Measurements from ENCODE around the gene NR2C2.

NR2C2 gene

GRCh38 chr3:14980689-14981088 lies 33.3 kb downstream of the NR2C2 start:
- H3K4me3 ChIP-seq (ENCODE audit: low read depth, low read length) = no peak overlapping the region
- peak; percentile 52 for DNase-seq (ENCODE audit: low read depth)
- TF ChIP-seq MYC (IDR thresholded peaks at IDR 0.05; ENCODE audit: low read depth, low read length) = 0 out of 2 replicates have a peak, but pooled peaks have one; percentile 15
- TF ChIP-seq POLR2A (IDR thresholded peaks at IDR 0.05; ENCODE audit: extremely low read depth, insufficient read length) = no peak

GRCh38 chr3:14984581-14985113 lies 37.3 kb downstream of the NR2C2 start:
- TF ChIP-seq, protein P1, sequence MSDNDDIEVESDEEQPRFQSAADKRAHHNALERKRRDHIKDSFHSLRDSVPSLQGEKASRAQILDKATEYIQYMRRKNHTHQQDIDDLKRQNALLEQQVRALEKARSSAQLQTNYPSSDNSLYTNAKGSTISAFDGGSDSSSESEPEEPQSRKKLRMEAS (IDR thresholded peaks at IDR 0.05; ENCODE audit: low read depth, low read length) = no peak
- TF ChIP-seq MYC (IDR thresholded peaks at IDR 0.05; ENCODE audit: low read depth, low read length) = no peak
- TF ChIP-seq, protein P2, sequence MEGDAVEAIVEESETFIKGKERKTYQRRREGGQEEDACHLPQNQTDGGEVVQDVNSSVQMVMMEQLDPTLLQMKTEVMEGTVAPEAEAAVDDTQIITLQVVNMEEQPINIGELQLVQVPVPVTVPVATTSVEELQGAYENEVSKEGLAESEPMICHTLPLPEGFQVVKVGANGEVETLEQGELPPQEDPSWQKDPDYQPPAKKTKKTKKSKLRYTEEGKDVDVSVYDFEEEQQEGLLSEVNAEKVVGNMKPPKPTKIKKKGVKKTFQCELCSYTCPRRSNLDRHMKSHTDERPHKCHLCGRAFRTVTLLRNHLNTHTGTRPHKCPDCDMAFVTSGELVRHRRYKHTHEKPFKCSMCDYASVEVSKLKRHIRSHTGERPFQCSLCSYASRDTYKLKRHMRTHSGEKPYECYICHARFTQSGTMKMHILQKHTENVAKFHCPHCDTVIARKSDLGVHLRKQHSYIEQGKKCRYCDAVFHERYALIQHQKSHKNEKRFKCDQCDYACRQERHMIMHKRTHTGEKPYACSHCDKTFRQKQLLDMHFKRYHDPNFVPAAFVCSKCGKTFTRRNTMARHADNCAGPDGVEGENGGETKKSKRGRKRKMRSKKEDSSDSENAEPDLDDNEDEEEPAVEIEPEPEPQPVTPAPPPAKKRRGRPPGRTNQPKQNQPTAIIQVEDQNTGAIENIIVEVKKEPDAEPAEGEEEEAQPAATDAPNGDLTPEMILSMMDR (IDR thresholded peaks at IDR 0.05; ENCODE audit: low read depth, low read length) = no peak
- TF ChIP-seq POLR2A (IDR thresholded peaks at IDR 0.05; ENCODE audit: extremely low read depth, insufficient read length) = no peak
- H3K4me3 ChIP-seq (ENCODE audit: low read depth, low read length) = no peak overlapping the region
- no peak for DNase-seq (ENCODE audit: low read depth)

GRCh38 chr3:14988988-14989394 lies 41.6 kb downstream of the NR2C2 start:
- TF ChIP-seq POLR2A (IDR thresholded peaks at IDR 0.05; ENCODE audit: extremely low read depth, insufficient read length) = no peak
- TF ChIP-seq, protein P1 (IDR thresholded peaks at IDR 0.05; ENCODE audit: low read depth, low read length) = no peak
- TF ChIP-seq, protein P2 (IDR thresholded peaks at IDR 0.05; ENCODE audit: low read depth, low read length) = no peak
- no peak for TF ChIP-seq MYC (IDR thresholded peaks at IDR 0.05; ENCODE audit: low read depth, low read length)
- H3K4me3 ChIP-seq (ENCODE audit: low read depth, low read length) = no peak overlapping the region
- DNase-seq (ENCODE audit: low read depth) = peak; percentile 35

GRCh38 chr3:14989943-14990779 lies 42.8 kb downstream of the NR2C2 start:
- H3K4me3 ChIP-seq (ENCODE audit: low read depth, low read length) = no peak overlapping the region
- no peak for DNase-seq (ENCODE audit: low read depth)

DNA sequence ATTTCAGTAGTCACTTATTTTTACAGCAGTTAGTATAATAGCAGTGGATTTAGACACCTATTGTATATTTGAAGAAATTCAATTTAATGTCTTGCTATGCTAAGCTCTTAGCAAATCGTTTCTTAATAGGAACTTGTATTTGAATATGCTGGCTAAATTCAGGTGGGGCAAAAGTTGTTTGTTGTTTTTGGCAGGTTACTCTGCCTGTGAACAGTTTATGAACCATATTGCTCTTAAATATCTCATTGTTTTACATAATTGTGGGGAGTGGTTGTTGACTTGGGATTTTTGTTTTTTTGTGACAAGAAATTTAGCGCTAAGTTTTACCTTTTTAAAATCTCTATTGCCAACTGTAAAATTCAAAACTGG lies 43.4 kb downstream of the NR2C2 start:
- no peak overlapping the region for H3K4me3 ChIP-seq (ENCODE audit: low read depth, low read length)
- TF ChIP-seq, protein P1 (IDR thresholded peaks at IDR 0.05; ENCODE audit: low read depth, low read length) = no peak
- TF ChIP-seq POLR2A (IDR thresholded peaks at IDR 0.05; ENCODE audit: extremely low read depth, insufficient read length) (no peak), MYC (IDR thresholded peaks at IDR 0.05; ENCODE audit: low read depth, low read length) (no peak)
- TF ChIP-seq, protein P2 (IDR thresholded peaks at IDR 0.05; ENCODE audit: low read depth, low read length) = no peak
- no peak for DNase-seq (ENCODE audit: low read depth)

More at GRCh38 chr3:14989943-14990779, 42.8 kb downstream of the NR2C2 start:
- TF ChIP-seq, protein P2 (IDR thresholded peaks at IDR 0.05; ENCODE audit: low read depth, low read length) = no peak
- TF ChIP-seq POLR2A (IDR thresholded peaks at IDR 0.05; ENCODE audit: extremely low read depth, insufficient read length) = no peak
- no peak for TF ChIP-seq MYC (IDR thresholded peaks at IDR 0.05; ENCODE audit: low read depth, low read length)
- TF ChIP-seq, protein P1 (IDR thresholded peaks at IDR 0.05; ENCODE audit: low read depth, low read length) = no peak

GRCh38 chr3:14991151-14991742 lies 43.9 kb downstream of the NR2C2 start:
- H3K4me3 ChIP-seq (ENCODE audit: low read depth, low read length) = no peak overlapping the region
- DNase-seq (ENCODE audit: low read depth) = no peak
- TF ChIP-seq, protein P2 (IDR thresholded peaks at IDR 0.05; ENCODE audit: low read depth, low read length) = no peak
- TF ChIP-seq POLR2A (IDR thresholded peaks at IDR 0.05; ENCODE audit: extremely low read depth, insufficient read length) = no peak
- TF ChIP-seq, protein P1 (IDR thresholded peaks at IDR 0.05; ENCODE audit: low read depth, low read length) = no peak
- no peak for TF ChIP-seq MYC (IDR thresholded peaks at IDR 0.05; ENCODE audit: low read depth, low read length)

Data from NB4 (cell line).